Measurements from ENCODE around the gene CCDC92B.
"Not testable (repeated sequence)": the region's sequence is repeated elsewhere in the genome, so short reads cannot be mapped to it uniquely, and the experiment has no call there.

CCDC92B gene

GRCh38 chr17:2703606-2704005, 45.8 kb downstream of the CCDC92B start:
- DNase-seq (ENCODE audit: low read depth in 2 of 2), result no peak

- DNase-seq (ENCODE audit: low read depth in 2 of 2), result no peak
Measured at GRCh38 chr17:2703181-2703580, 46.3 kb downstream of the CCDC92B start.

- DNase-seq (ENCODE audit: low read depth in 2 of 2), result no peak
Measured at GRCh38 chr17:2701996-2702741, 47.3 kb downstream of the CCDC92B start.

GRCh38 chr17:2701161-2701995, 48.1 kb downstream of the CCDC92B start:
- DNase-seq (ENCODE audit: low read depth in 2 of 2), result no peak

- no peak for DNase-seq (ENCODE audit: low read depth in 2 of 2)
Measured at GRCh38 chr17:2700491-2701141, 48.8 kb downstream of the CCDC92B start.

- no peak for DNase-seq (ENCODE audit: low read depth in 2 of 2)
Measured at GRCh38 chr17:2700030-2700490, 49.4 kb downstream of the CCDC92B start.

- DNase-seq (ENCODE audit: low read depth in 2 of 2), result not testable (repeated sequence)
Measured at GRCh38 chr17:2699216-2699805, 50.1 kb downstream of the CCDC92B start.

GRCh38 chr17:2697611-2698162, 51.8 kb downstream of the CCDC92B start:
- DNase-seq (ENCODE audit: low read depth in 2 of 2), result no peak

GRCh38 chr17:2695961-2696760, 53.3 kb downstream of the CCDC92B start:
- DNase-seq (ENCODE audit: low read depth in 2 of 2), result no peak

- DNase-seq (ENCODE audit: low read depth in 2 of 2), result no peak
Measured at GRCh38 chr17:2695243-2695960, 54.0 kb downstream of the CCDC92B start.

GRCh38 chr17:2694381-2695242, 54.8 kb downstream of the CCDC92B start:
- DNase-seq (ENCODE audit: low read depth in 2 of 2), result no peak

- no peak for DNase-seq (ENCODE audit: low read depth in 2 of 2)
Measured at GRCh38 chr17:2693561-2694380, 55.7 kb downstream of the CCDC92B start.

GRCh38 chr17:2692781-2693135, 56.7 kb downstream of the CCDC92B start:
- DNase-seq (ENCODE audit: low read depth in 2 of 2), result no peak

GRCh38 chr17:2691965-2692780, 57.3 kb downstream of the CCDC92B start:
- DNase-seq (ENCODE audit: low read depth in 2 of 2), result no peak

- no peak for DNase-seq (ENCODE audit: low read depth in 2 of 2)
Measured at GRCh38 chr17:2691069-2691871, 58.2 kb downstream of the CCDC92B start.

- DNase-seq (ENCODE audit: low read depth in 2 of 2), result no peak
Measured at GRCh38 chr17:2690165-2691068, 59.0 kb downstream of the CCDC92B start.
